Astrocyte of the hippocampus (primary cell): ENCODE results near the gene ST3GAL4.
"Not testable (repeated sequence)": the region's sequence is repeated elsewhere in the genome, so short reads cannot be mapped to it uniquely, and the experiment has no call there.

Experiments used
- DNase-seq: peaks from one replicate; pipeline ENCODE4 v3.0.0; 2011; ENCODE audit warnings: low read depth, low spot score

Gene ST3GAL4

DNA sequence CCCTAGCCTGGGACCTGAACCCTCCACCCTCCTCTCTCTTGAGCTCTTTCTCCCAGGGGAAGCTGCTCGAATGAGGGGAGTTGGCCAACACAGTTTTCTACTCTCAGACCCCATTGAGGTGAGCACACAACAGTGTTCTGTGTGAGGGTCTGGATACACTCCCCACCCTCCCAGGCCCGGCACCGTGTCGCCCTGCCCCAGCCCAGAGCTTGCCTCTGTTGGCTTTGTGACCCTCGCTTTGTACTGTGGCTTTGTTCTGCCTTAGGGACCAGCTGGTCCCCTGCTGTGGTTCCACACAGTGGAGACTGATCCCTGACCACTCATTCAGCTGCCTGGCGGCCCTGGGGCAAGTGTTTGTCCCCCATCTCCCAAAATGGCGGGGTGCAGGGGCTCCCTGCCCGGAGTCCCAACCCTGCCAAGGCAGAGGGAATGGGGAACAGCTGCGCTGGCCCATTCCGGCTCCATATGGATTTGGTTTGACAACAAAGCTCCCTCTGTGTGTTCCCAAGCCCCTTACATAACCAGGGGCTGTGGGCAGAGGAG, 8.3 kb downstream of the ST3GAL4 start:
- DNase-seq, result no peak

DNA sequence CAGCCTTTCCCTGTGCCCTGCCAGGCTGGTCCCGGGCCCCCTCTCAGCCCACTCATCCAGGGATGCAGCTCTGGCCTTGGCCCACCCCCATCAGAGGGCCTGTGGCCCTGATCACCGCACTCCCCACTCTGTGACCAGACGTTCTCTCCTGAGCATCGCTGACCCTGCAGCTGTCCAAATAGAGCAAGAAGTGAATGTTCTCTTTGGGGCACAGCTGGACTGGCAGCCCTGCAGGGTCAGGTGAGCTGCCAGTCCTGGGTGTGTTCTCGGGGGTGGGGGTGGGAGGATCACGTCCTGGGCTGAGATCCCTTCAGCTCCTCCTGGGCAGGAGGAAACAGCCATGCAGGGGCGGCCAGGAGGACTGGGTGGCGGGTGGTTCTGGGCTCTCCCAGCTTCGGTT, 9.2 kb downstream of the ST3GAL4 start:
- DNase-seq, result not testable (repeated sequence)

DNA sequence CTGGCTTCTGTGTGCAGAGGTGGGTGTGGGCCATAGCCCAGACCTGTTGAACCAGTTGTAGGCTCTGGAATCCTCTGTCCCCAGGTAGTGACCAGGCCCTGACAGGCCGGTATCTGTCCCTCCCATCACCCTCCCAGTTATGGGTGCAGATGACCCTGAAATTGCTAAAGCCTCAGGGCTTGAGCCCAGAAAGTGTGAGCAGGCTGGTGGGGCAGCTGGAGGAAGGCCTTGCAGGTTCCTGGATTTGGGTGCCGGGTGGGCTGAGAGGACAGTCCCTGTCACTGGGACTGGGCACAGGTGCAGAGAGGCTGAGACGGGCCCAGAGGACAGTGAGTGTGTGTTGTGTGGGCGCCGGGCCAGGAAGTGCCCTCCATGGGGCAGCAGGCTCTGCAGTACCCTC, 10.0 kb downstream of the ST3GAL4 start:
- not testable (repeated sequence) for DNase-seq

DNA sequence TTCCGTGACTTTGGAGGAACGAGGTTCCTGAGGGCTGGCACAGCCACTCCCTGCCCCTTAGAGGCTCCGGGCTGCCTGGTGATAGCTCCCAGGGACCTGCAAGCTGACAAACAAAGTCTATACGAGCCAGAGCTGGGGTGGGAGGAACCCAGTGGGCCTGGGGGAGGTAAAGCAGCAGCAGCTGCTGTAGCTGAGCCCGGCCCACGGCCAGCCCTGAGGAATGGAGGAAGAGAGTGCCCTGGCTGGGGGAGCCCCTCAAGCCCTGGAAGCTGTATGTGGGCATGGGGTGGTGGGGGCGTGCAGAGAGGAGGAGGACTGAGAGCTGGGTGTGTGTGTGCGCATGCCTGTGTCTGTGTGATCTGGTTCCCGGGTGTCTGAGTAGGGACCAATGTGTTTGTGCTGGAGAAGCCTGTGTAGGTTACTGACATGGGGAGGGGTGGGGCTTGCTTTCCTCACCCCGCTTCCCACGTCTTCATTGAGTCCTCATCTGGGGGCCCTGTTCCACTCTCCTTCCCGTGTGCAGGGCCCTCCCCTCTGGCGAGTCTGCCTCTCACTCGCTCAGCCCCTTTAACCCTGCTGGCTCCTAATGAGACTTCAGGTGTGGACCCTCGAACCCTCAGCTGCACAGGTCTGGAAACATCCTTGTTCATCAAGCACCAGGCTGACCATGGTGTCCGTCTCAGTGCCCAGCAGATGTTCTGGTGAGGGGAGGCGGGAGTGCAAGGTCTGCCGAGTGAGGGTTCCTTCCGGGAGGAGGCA, 10.8 kb downstream of the ST3GAL4 start:
- no peak for DNase-seq

DNA sequence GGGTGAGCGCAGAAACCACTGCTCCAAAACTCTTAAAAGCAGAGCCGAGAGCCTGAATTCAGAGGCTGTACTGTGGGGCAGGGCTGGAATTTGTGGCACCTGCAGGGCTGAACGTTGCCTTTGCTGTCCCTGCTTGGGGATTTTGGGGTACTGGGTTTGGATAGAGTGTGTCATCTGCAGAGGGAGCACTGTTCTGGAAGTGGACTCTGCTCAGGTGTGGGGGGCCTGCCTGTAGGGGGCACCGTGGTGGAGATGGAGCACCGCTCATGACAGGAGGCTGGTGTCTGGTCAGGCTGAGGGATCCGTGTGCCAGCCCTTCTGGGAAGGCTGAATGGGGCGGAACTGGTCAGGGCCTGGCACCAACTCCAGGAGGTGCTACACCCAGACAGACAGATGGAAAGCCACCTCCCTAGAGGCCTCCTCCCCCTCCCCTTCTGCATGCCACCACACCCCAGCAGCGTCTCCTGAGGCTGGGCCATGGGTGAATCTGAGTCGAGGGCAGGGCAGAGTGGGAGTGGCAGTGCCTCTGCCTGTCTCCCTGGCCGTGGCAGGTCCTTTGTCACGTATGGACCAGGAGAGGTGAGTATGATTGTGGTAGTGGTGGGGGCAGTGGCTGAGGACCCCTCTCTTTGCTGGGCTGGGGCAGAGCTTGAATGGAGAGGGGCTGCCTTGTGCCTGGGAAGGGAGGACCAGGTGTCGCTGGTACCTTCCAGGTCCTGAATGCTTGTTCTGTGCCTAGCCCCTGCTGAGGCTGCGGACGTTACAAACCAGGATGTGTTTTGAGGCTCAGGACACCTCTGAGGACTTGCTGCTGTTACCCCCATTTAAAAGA, 11.6 kb downstream of the ST3GAL4 start:
- DNase-seq, result not testable (repeated sequence)

DNA sequence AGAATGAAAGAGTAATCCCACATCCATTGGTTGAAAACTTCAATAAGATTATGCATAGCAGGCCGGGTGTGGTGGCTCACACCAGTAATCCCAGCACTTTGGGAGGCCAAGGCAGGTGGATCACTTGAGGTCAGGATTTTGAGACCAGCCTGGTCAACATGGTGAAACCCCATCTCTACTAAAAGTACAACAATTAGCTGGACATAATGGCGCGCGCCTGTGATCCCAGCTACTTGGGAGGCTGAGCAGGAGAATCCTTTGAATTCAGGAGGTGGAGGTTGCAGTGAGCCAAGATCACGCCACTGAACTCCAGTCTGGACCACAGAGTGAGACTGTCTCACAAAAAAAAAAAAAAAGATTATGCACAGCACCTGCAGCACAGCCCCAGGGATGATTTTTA, 12.3 kb downstream of the ST3GAL4 start:
- DNase-seq, result not testable (repeated sequence)

DNA sequence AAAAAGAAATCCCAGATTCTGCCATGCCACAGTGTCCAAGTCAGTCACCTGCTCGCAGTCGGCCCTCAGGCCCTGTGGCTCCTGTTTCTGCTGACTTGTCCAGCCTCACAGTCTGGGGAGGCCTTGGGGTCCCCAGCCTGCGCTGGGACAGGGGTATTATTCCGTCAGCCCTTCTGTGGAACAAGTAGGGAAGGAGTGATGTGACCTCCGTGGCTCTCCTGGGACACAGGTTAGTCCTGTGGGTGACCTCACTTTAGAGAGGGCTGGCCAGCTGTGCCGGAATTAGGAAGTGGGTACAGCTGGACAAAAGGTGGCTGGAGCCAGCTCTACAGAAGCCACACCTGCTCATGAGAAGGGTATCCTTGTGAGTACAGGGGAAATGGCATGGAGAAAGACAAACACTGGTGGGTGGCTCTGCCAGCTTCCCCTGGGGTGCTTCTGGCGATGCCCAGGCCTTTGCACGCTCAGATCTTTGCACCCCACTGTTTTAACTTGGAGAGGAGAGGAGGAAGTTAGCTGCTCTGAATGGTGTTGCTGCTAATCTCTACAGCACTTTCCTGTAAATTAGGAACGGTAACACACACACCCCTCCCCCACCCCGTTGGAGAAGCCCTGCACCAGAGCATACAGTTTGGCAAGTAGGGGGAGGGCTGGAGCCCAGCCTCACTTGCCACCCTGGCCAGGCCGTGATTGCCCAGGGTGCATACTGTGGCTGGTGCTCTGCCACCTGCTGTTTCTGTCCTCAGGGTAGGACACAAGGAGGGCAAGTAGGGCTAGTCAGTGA, 13.0 kb downstream of the ST3GAL4 start:
- not testable (repeated sequence) for DNase-seq

DNA sequence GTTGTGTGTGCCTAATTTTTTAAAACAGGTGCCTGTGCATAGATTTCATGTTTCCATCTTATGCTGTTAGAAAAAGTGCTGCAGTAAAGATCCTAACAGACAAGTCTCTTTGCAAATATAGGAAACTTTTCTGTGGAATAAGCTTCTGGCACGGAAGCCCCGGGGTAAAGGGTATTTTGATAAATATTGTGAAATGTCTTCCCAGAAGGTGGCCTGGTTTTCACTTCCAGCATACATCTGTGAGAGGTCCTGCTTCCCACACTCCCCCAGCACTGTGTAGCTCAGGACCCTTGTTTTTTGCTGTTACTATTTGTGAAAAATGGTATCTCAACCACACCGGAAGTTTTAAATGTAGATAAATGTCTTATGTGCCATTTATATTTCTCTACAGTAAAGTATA, 14.5 kb downstream of the ST3GAL4 start:
- no peak for DNase-seq

DNA sequence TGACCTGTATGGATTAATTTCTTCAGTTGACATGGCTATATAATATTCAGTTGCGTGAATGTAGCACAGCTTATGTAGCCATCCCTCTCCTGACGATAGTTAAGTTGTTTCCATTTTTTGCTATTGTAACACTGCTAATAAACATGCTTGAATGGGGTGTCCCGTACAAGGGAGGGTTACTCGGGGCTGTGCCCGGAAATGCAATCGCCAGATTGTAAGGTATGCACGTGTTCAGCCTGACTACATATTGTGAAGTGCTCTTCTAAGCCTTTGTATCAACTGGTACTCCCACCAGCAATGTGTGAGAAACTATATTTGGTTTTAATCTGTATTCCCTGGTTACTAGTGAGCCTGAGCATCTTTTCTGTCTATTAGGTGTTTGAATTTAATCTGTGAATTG, 16.1 kb downstream of the ST3GAL4 start:
- no peak for DNase-seq

DNA sequence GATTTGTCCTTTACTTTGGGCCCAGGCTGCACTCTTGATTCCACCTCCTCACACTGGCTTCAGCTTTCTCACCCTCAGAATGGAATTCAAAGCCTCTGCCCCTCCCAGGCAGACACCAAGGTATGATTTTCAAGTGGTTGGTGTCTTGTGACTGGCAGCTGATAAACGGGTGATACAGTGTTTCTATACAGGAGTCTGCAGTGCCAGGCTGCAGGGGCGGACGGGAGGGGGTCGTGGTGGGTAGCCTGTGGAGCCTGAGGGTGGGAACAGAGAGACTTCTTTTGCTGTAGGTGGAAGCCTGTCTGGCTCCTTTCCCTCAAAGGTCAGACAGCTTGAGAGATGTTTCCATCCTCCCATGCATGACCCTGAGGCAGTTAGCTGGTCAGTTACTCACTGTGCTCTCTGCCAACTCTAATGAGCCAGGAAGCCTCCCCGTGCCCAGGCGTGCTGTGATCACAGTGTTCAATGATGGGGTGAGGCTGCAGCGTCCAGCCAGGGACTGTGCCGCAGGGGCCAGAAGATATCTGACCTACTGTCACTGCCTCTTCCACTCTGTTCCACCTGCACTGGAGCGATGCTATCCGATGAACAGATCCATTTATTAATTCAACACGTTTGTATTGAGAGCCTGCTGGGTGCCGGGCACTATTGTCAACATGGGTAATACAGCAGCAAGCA, 18.0 kb downstream of the ST3GAL4 start:
- peak; percentile 42 for DNase-seq

DNA sequence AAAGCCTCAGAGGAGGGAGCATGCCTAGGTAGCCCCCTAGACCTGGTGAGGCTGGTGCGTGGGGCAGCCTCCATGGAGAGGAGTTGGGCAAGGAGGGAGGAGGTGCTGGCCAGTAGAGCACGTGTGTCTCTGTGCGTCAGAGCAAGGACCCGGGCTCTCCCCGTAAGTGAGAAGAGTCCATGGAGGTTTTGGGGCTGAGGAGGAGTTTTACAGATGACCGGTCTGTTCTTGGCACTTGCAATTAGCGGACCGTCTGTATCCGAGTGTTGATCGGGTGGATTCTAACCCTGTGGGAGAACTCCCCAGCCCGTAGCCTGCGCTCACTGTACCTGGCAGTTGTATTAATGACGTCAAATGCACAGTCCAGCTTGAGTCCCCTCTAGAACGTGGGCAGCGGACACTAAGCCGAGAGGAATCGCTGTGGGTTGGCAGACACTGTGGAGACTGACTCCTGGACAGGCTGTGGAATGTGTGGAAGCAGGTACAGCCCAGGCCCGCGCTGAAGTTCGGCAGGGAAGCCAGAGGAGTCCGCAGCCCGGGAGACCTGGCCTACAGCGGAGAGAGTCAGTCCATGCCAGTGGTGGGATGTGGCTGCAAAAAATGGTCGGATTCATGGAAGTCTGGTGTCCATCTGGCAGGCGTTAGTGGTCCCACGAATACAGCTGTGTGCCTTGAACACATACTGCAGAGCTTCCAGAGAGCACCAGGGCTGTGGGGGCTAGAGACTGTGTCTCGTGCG, 19.2 kb downstream of the ST3GAL4 start:
- not testable (repeated sequence) for DNase-seq

DNA sequence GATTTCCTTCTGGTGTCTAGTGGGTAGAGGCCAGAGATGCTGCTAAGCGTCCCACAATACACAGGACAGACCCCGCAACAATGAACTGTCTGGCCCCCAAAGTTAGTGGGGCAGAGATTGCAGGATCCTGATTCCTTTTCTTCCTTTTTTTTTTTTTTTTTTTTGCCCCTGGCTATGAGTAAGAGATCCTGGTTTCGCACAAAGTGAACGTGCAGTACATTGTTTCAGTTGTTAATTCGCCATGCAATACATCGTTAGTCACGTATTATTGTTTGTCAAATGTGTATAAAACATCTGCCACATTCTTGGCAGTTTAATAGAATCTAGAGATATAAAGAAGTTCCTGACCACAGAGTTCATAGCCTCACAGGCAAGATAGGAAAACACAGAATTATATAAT, 20.2 kb downstream of the ST3GAL4 start:
- DNase-seq, result no peak

DNA sequence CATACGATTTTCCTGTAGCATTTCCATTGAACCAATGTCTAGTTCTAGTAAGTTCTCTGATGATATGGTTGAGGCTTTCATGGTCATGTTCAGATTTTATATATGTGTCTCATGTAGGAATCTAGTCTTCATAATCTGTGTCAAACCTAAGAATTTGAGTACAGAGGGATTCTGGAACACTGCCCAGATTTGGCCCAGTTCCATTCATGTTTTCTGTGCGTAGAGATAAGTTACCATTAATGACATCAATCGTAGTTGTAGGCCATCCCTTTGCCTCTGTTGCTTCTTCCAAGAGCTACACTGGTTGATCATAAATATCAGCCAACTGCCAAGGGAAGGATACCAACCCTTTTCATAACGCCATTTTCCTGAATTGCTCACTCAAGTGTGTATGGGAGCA, 23.3 kb downstream of the ST3GAL4 start:
- peak; percentile 19 for DNase-seq

DNA sequence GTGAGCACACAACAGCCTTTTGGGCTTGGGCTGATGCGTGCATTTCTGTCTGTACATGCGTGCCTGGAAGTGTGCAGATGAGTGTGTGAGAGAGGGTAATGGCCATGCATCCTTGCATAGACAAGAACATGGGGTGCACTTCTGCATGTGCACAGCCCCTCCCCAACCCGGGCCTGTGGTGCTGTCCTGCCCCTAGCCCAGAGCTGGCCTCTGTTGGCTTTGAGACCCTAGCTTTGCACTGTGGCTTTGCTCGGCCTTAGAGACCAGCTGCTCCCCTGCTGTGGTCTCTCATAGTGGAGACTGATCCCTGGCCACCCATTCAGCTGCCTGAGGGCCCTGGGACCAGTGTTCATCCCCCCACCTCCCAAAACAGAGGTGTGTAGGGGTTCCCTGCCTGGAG, 25.4 kb downstream of the ST3GAL4 start:
- DNase-seq, result no peak

DNA sequence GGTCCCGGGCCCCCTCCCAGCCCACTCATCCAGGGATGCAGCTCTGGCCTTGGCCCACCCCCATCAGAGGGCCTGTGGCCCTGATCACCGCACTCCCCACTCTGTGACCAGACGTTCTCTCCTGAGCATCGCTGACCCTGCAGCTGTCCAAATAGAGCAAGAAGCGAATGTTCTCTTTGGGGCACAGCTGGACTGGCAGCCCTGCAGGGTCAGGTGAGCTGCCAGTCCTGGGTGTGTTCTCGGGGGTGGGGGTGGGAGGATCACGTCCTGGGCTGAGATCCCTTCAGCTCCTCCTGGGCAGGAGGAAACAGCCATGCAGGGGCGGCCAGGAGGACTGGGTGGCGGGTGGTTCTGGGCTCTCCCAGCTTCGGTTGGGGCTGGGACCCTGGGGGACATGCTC, 26.5 kb downstream of the ST3GAL4 start:
- not testable (repeated sequence) for DNase-seq

DNA sequence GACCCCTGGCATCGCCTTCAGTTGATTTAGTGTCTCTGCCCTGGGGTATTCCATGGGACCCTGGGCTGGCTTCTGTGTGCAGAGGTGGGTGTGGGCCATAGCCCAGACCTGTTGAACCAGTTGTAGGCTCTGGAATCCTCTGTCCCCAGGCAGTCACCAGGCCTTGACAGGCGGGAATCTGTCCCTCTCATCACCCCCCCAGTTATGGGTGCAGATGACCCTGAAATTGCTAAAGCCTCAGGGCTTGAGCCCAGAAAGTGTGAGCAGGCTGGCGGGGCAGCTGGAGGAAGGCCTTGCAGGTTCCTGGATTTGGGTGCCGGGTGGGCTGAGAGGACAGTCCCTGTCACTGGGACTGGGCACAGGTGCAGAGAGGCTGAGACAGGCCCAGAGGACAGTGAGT, 27.2 kb downstream of the ST3GAL4 start:
- not testable (repeated sequence) for DNase-seq

DNA sequence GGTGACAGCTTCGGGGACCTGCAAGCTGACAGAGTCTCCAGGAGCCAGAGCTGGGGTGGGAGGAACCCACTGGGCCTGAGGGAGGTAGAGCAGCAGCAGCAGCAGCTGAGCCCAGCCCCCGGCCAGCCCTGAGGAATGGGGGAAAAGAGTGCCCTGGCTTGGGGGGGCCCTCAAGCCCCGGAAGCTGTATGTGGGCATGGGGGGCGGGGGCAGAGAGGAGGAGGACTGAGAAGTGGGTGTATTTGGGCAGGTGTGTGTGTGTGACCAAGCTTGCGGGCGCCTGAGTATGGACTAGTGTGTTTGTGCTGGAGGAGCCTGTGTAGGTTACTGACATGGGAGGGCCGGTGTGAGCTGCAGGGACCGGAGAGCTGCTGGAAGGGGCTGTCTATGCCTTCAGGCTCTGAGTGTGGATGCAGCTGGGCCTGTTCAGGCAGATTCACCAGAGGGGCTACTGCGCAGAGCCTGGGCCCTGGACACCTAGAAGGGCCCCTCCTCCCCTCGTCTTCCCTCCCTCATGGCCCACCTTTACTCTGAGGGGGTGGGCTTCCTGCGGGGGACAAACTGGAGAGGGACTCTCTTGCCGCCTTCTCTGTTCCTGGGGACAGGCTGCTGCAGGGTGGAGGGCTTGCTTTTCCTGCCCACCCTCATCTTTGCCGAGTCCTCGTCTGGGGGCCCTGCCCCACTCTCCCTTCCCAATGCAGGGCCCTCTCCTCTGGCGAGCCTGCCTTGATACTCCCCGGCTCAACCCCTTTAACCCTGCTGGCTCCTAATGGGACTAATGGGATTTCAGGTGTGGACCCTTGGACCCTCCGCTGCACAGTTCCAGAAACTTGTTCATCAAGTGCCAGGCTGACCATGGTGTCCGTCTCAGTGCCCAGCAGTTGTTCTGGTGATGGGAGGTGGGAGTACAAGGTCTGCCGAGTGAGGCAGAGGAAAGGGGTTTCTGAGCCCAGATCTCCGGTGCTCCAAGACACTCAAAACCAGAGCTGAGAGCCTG, 28.2 kb downstream of the ST3GAL4 start:
- no peak for DNase-seq

DNA sequence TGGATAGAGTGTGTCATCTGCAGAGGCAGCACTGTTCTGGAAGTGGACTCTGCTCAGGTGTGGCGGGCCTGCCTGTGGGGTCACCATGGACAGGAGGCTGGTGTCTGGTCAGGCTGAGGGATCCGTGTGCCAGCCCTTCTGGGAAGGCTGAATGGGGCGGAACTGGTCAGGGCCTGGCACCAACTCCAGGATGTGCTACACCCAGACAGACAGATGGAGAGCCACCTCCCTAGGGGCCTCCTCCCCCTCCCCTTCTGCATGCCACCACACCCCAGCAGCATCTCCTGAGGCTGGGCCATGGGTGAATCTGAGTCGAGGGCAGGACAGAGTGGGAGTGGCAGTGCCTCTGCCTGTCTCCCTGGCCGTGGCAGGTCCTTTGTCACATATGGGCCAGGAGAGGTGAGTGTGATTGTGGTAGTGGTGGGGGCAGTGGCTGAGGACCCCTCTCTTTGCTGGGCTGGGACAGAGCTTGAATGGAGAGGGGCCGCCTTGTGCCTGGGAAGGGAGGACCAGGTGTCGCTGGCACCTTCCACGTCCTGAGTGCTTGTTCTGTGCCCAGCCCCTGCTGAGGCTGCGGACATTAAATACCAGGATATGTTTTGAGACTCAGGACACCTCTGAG, 29.1 kb downstream of the ST3GAL4 start:
- DNase-seq, result no peak
